HG03108 (cell line): ENCODE results near the gene ATPAF2.

Experiments used
- ATAC-seq: cut with Tn5 transposase; IDR thresholded peaks from one replicate; pipeline ENCODE4 v1.9.1; 2021; ENCODE audit warnings: moderate library complexity; ENCODE audit not compliant: unreplicated experiment

The ATPAF2 gene

DNA sequence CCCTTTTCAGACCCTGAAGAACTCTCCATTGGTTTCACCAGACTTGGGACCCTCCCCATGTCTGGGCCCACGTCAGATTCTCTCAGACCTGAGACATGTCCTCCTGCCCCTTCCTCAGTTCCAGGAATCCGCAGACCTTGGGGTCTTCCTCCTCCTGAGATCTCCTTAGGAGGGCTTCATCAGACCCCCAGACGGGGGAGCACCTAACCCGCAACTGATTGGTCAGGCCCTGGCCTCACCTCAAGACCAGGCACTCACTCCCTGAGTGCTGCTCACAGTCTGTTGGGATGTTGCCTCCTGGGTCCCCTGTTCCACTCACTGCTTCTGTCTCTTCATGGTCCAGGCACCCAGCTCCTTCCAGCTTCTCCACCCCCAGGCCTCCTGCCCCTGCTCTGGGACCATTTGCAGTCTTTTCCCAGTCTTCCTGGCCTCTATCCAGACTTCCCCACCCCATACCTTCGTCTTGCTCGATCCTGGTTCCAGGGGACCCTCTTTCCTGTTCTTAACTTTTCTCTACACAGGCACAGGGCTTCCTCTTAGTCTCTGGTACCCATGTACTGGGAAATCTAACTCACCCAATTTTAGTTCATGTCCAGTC is 1.4 kb upstream of the ATPAF2 start:
- no peak for ATAC-seq

- ATAC-seq, result peak; percentile 1
Observed at GRCh38 chr17:18039535-18040260, 730 bp upstream of the ATPAF2 start.

GRCh38 chr17:18038149-18038850 is 668 bp downstream of the ATPAF2 start:
- ATAC-seq, result no peak

- no peak for ATAC-seq
Observed at GRCh38 chr17:18037486-18037885, 1.5 kb downstream of the ATPAF2 start.

DNA sequence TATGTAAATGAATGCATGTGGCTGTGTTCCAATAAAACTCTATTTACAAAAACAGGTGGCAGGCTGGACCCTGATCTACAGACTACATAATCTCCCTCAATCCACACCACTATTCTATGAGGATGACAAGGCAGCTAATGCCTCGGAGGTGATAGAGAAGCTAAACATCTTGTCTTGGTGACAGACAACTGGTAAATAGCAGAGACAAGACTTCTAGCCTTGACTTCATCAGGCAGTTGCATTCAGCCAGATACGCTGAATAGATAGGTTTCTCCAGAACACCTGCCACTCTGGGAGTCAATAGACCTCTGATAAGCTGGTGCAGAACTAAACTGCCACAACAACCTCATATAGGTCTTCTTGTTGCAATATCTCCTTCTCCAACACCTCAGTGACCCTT is 3.3 kb downstream of the ATPAF2 start:
- no peak for ATAC-seq

DNA sequence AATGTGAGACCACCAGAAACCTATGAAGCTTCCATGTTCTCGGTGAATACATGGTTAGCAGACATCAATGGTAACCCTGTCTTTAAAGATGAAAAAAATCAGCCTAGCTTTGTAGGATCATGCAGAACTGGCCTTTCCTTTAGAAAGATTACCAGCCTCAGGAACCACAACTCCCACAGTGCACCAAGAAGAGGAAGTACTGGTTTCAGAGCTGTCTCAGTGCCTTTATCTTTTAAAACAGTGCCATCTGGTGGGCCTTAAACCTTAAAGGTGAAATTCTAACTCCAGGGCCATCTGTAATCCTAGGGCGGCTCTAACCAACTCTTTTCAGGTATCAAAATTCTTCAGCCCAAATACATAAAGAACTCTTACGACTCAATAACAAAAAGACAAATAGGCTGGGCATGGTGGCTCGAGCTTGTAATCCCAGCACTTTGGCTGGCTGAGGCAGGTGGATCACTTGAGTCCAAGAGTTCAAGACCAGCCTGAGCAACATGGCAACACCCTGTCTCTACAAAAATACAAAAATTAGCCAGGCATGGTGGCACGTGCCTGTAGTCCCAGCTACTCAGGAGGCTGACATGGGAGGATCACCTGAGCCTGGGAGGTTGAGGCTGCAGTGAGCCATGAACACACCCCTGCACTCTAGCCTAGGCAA is 5.4 kb downstream of the ATPAF2 start:
- peak; percentile 65 for ATAC-seq

- no peak for ATAC-seq
Observed at GRCh38 chr17:18031955-18032354, 7.0 kb downstream of the ATPAF2 start.

GRCh38 chr17:18028952-18029540 is 9.9 kb downstream of the ATPAF2 start:
- ATAC-seq, result no peak

DNA sequence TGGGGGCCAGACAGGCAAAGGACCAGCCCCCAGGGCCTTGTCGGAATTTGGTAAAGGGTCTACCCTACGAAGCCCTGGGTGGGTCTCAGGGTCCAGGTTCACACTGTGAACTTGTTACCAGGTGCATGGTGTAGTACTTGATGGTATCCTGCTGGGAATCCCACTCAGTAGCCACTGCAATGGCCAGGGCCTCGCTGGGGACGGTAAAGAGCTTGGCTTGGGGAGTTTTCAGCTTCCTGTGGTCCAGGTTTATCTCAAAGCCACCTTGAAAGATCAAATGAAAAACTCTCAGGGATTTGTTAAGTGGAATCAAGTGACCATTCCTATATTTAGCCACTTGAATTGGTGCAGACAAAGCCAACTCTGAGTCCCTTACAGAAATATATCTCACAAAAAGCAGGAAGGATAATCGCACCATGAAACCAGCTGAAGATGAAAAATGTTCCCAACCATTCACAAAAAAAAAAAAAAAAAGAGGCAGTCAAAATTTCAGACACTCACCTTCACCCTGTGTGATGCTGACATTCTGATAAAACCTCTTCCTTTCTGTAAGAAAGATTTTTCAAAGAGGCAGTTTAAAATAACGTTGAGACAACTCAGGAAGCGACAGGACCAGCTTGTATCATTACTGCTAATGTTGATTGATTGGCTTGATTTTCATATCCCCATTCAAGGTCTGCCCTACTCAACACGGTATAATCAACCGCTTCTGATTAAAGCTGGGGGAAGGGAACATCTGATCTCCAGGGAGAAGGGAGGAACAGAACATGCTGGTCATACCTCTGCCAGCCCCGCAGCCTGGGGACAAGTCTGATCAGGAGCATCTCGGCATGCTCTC is 10.6 kb downstream of the ATPAF2 start:
- ATAC-seq, result no peak

DNA sequence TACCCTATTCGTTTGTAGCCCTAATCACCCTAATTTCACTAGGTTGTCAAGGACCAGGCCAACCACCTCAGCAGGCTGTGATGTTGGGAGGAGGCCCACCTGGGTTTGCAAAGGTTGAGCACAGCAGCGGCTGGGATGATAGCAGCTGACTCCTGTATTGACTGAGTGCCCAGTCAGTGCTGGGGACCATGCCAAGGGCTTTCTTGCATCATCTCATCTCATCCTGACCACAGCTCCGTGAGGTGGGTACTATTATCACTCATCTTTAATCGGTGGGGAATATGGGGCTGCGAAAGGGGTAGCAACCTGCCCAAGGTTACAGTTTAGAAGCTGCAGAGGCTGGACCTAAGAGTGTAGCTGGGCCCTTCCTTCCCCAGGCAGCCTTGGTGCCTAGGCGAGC is 11.7 kb downstream of the ATPAF2 start:
- ATAC-seq, result no peak

DNA sequence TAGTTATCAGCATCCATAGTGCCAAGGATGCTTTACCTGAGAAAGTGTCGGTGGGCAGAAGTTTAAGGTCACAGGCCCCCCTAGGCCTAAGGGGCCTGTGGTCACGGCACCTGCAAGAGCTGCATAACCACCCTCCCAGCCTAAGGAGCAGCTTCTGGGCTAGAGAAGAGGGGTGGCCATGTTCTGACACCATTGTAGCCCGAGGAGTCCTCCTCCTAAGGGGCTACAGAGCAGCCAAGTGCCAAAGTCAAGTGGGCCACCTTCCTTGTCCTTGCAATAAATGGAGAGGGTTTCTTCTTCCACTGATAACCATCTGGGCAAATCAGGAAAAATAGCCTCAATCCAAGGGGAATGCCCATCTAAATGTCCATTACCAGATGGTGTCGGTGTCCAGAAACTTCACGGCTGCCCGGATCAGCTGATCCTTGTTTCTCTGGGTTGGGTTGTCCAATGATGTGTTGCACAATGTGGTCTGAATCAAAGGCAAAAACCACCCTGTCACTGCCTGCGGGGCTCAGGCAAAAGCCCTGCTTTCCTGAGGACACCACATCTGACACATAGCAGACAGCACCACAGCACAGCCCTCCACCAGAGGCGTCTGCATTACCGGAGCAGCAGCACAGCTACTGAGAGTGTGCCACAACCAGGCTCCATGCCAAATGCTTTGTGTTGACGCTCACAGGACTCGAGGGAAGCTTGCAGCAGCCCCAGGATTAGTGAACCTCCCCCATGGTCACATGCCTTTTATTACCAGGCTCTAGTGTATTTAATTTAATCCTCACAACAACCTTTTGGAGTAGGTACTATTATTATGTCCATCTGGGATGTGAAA is 12.8 kb downstream of the ATPAF2 start:
- ATAC-seq, result no peak

DNA sequence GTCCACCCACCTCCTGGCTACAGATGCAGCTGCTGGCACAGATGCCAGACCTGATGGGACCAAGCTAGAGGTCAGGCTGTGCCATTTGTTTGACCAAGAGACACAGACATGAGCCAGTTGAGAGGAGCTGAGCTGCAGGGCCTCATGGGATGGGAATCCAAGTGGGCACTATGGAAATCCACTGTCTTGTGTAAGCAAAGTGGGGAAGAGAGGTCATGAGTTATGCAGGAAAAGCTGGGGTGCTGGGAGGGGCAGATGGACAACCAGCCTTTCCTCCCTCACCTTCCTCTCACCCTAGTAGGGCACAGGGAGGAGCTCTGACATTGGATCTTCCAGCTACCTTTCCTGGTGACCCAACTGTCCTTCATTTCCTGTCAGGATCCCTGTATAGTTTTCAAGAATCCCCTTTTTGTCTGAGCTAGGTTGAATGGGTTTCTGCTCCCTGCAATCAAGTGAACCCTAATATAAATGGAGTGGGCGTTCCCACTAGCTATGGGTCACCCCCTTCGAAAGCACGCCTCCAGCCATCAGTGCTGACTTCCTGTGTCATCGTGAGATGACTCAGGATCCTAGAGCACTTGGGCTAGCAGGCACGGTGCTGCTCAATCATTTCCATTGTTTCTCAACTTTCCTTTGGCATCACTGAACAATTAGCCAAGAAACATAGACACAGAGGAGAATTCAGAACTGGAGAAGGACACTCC is 13.6 kb downstream of the ATPAF2 start:
- ATAC-seq, result peak; percentile 74

GRCh38 chr17:18021372-18021771 is 17.6 kb downstream of the ATPAF2 start:
- no peak for ATAC-seq

GRCh38 chr17:18020971-18021370 is 18.0 kb downstream of the ATPAF2 start:
- ATAC-seq, result no peak

- ATAC-seq, result no peak
Observed at GRCh38 chr17:18019838-18020154, 19.2 kb downstream of the ATPAF2 start.

GRCh38 chr17:18018411-18018921 is 20.5 kb downstream of the ATPAF2 start:
- no peak for ATAC-seq

GRCh38 chr17:18017958-18018357 is 21.0 kb downstream of the ATPAF2 start:
- no peak for ATAC-seq

DNA sequence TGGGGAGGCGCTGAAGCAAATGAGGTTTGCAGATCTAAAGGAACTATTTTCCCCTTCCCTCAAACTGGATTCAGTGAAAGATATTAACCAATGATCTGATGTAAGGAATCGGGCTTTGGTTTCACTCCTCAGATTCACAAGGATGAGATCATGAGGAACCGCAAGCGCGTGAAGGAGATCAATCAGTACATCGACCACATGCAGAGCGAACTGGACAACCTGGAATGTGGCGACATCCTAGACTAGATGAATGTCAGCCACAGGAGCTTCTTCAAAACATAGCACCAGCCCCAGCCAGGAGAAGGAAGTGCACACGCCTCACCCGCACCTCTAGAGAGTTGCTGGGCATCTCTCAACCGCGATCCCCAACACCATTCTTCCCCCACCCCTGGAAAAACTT is 22.5 kb downstream of the ATPAF2 start:
- ATAC-seq, result no peak

DNA sequence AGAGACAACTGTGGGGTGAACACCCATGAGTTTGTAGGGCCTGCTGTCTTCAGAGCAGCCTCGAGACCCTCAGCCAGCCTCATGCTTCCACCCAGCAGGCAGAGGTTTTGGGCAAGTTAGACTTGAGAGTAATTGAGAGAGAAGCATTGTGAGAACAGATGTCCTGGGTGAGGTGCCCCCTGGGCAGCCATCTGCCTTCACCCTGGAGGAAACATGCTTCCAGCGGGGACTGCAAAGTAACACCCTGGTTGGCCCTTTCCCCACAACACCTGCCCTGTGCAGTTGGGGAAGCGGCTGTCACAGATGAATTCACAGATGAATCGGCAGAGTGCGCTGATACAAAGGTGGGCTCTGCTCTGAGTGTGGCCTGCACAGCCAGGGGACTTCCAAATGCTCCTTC is 23.4 kb downstream of the ATPAF2 start:
- ATAC-seq, result no peak
